Measurements from ENCODE around the gene WIPI1.

- TF ChIP-seq CTCF (IDR thresholded peaks at IDR 0.05) (no peak), POLR2AphosphoS5 (IDR thresholded peaks at IDR 0.05) (no peak)
These were observed 11.6 kb downstream of the WIPI1 start for GRCh38 chr17:68445671-68446070.

All from suprapubic skin (tissue), 3 donors.